ENCODE measurements around the gene NETO2. TPM values are rescaled to one million over a fixed set of nuclear protein-coding genes. Genes with fewer than 3 reads are reported as not detected.

NETO2 gene
- total and polyA plus RNA-seq, 2 experiments from 2014 or later = 7.8 to 15.2 TPM

GRCh38 chr16:47150067-47150466 lies 6.3 kb upstream of the NETO2 start:
- Histone ChIP-seq H3K79me2 (no peaks in the 10 kb centered on the region), H3K4me2 (no peak overlapping the region)
- WGBS (ENCODE audit: low lambda C conversion rate, missing lambda C conversion rate) = 94% methylated on average over 3 of the region's 3 CpGs

GRCh38 chr16:47144559-47144877 lies 773 bp upstream of the NETO2 start:
- no peaks in the 10 kb centered on the region for H3K9me3 ChIP-seq (ENCODE audit: low read depth)
- 22% methylated on average over 10 of the region's 10 CpGs for WGBS (ENCODE audit: low lambda C conversion rate, missing lambda C conversion rate)

More at GRCh38 chr16:47150067-47150466, 6.3 kb upstream of the NETO2 start:
- no peaks in the 10 kb centered on the region for H4K20me1 ChIP-seq (ENCODE audit: insufficient read depth, poor library complexity, severe bottlenecking)
- no peak for DNase-seq (ENCODE audit: low spot score)
- H3K4me1 ChIP-seq (ENCODE audit: insufficient read depth) = no peaks in the 10 kb centered on the region
- no peaks in the 10 kb centered on the region for H3K9me3 ChIP-seq (ENCODE audit: low read depth)
- H3K27ac ChIP-seq = no peak overlapping the region
- no peak overlapping the region for H3K4me3 ChIP-seq
- no peak overlapping the region for H2AFZ ChIP-seq
- no peaks in the 10 kb centered on the region for H3K36me3 ChIP-seq (replicated peaks; ENCODE audit: insufficient read depth, low read depth)
- H3K9me2 ChIP-seq (replicated peaks; ENCODE audit: insufficient read depth) = no peaks in the 10 kb centered on the region
- H3K27me3 ChIP-seq = peaks cover 4% of the 10 kb centered on the region
- TF ChIP-seq EZH2 (IDR thresholded peaks at IDR 0.05; ENCODE audit: borderline replicate concordance) (no peak), EZH2phosphoT487 (IDR thresholded peaks at IDR 0.05; ENCODE audit: low read depth, severe bottlenecking, unreplicated experiment) (no peak), CTCF (IDR thresholded peaks at IDR 0.05; ENCODE audit: poor library complexity) (no peak)

GRCh38 chr16:47142821-47143676 lies 696 bp downstream of the NETO2 start:
- Histone ChIP-seq H3K4me1 (ENCODE audit: insufficient read depth) (no peaks in the 10 kb centered on the region), H3K9me2 (replicated peaks; ENCODE audit: insufficient read depth) (no peaks in the 10 kb centered on the region), H3K9me3 (ENCODE audit: low read depth) (no peaks in the 10 kb centered on the region), H3K79me2 (peaks cover 2% of the 10 kb centered on the region), H3K4me2 (peak overlapping the region; percentile 84), H4K20me1 (ENCODE audit: insufficient read depth, poor library complexity, severe bottlenecking) (no peaks in the 10 kb centered on the region), H3K27ac (peak overlapping the region; percentile 1), H3K36me3 (replicated peaks; ENCODE audit: insufficient read depth, low read depth) (no peaks in the 10 kb centered on the region), H3K4me3 (peak overlapping the region; percentile 20), H3K27me3 (peaks cover 11% of the 10 kb centered on the region), H2AFZ (peak overlapping the region; percentile 64)
- 1% methylated on average over 107 of the region's 111 CpGs for WGBS (ENCODE audit: low lambda C conversion rate, missing lambda C conversion rate)
- TF ChIP-seq EZH2 (IDR thresholded peaks at IDR 0.05; ENCODE audit: borderline replicate concordance) (no peak), EZH2phosphoT487 (IDR thresholded peaks at IDR 0.05; ENCODE audit: low read depth, severe bottlenecking, unreplicated experiment) (no peak), CTCF (IDR thresholded peaks at IDR 0.05; ENCODE audit: poor library complexity) (peak; percentile 59)
- DNase-seq (ENCODE audit: low spot score) = peak; percentile 82

More at GRCh38 chr16:47144559-47144877, 773 bp upstream of the NETO2 start:
- no peak for TF ChIP-seq EZH2phosphoT487 (IDR thresholded peaks at IDR 0.05; ENCODE audit: low read depth, severe bottlenecking, unreplicated experiment)
- no peak for TF ChIP-seq EZH2 (IDR thresholded peaks at IDR 0.05; ENCODE audit: borderline replicate concordance)
- TF ChIP-seq CTCF (IDR thresholded peaks at IDR 0.05; ENCODE audit: poor library complexity) = no peak
- H3K9me2 ChIP-seq (replicated peaks; ENCODE audit: insufficient read depth) = no peaks in the 10 kb centered on the region
- H3K36me3 ChIP-seq (replicated peaks; ENCODE audit: insufficient read depth, low read depth) = no peaks in the 10 kb centered on the region
- H3K4me1 ChIP-seq (ENCODE audit: insufficient read depth) = no peaks in the 10 kb centered on the region
- peaks cover 11% of the 10 kb centered on the region for H3K27me3 ChIP-seq
- H4K20me1 ChIP-seq (ENCODE audit: insufficient read depth, poor library complexity, severe bottlenecking) = no peaks in the 10 kb centered on the region
- H3K4me2 ChIP-seq = peak overlapping the region; percentile 84
- DNase-seq (ENCODE audit: low spot score) = no peak
- peak overlapping the region; percentile 41 for H3K4me3 ChIP-seq
- peaks cover 2% of the 10 kb centered on the region for H3K79me2 ChIP-seq
- no peak overlapping the region for H3K27ac ChIP-seq
- H2AFZ ChIP-seq = peak overlapping the region; percentile 71
